ENCODE measurements around the gene ZCWPW2. TPM values are rescaled to one million over a fixed set of nuclear protein-coding genes. Genes with fewer than 3 reads are reported as not detected.

The ZCWPW2 gene
- total RNA-seq, 4 donors from 2014 or later = 0.55 to 1.6 (median 1.3) TPM; not detected in 1

GRCh38 chr3:28334552-28334951 is 14.0 kb upstream of the ZCWPW2 start:
- H3K9me3 ChIP-seq = no peaks in the 10 kb centered on the region
- TF ChIP-seq, protein P1, sequence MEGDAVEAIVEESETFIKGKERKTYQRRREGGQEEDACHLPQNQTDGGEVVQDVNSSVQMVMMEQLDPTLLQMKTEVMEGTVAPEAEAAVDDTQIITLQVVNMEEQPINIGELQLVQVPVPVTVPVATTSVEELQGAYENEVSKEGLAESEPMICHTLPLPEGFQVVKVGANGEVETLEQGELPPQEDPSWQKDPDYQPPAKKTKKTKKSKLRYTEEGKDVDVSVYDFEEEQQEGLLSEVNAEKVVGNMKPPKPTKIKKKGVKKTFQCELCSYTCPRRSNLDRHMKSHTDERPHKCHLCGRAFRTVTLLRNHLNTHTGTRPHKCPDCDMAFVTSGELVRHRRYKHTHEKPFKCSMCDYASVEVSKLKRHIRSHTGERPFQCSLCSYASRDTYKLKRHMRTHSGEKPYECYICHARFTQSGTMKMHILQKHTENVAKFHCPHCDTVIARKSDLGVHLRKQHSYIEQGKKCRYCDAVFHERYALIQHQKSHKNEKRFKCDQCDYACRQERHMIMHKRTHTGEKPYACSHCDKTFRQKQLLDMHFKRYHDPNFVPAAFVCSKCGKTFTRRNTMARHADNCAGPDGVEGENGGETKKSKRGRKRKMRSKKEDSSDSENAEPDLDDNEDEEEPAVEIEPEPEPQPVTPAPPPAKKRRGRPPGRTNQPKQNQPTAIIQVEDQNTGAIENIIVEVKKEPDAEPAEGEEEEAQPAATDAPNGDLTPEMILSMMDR (IDR thresholded peaks at IDR 0.05 in 4 of 5, conservative IDR thresholded peaks at IDR 0.05 in 1 of 5) = no peak
- no peak for TF ChIP-seq POLR2A (IDR thresholded peaks at IDR 0.05)
- no peak overlapping the region for H3K4me3 ChIP-seq
- H3K36me3 ChIP-seq = peaks cover 0 to 48% of the 10 kb centered on the region in 2 donors
- intact Hi-C loops (cut with DNase I; ENCODE audit: low total_unique reads) (no loop called here), in situ Hi-C loops (cut with MboI; ENCODE audit: low sequenced_read_pairs in 4 of 4) (no loop called here)
- DNase-seq (no peak), ATAC-seq (no peak)
- H3K27me3 ChIP-seq = no peaks in the 10 kb centered on the region
- H3K4me1 ChIP-seq = no peaks in the 10 kb centered on the region
- no peak overlapping the region for H3K27ac ChIP-seq

DNA sequence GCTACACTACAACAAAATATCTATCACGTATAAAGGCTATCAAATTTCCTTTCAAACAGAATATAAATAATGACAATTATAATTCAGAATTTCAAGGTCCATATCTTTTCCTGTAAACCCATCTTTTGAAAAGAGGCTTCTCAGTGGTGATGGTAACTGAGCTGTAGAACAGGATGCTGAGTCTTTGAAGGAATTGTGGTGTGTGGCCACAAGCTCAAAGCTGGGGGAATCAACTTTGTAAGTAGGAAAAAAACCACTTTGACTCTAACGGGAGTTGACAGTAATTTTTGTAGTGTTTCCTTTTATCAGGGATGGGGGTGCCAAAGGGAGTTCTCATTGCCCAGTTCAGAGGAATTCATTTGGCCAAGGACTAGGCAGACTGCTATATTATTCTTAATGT is 13.3 kb upstream of the ZCWPW2 start:
- Histone ChIP-seq H3K4me3 (no peak overlapping the region), H3K27ac (no peak overlapping the region), H3K27me3 (no peaks in the 10 kb centered on the region), H3K36me3 (peaks cover 0 to 49% of the 10 kb centered on the region in 2 donors), H3K4me1 (no peaks in the 10 kb centered on the region), H3K9me3 (no peaks in the 10 kb centered on the region)
- DNase-seq (no peak), ATAC-seq (no peak)
- in situ Hi-C loops (cut with MboI; ENCODE audit: low sequenced_read_pairs in 4 of 4) = no loop called here
- TF ChIP-seq, protein P1 (IDR thresholded peaks at IDR 0.05 in 4 of 5, conservative IDR thresholded peaks at IDR 0.05 in 1 of 5) = no peak
- TF ChIP-seq POLR2A (IDR thresholded peaks at IDR 0.05) = no peak
- intact Hi-C loops (cut with DNase I; ENCODE audit: low total_unique reads) = no loop called here

DNA sequence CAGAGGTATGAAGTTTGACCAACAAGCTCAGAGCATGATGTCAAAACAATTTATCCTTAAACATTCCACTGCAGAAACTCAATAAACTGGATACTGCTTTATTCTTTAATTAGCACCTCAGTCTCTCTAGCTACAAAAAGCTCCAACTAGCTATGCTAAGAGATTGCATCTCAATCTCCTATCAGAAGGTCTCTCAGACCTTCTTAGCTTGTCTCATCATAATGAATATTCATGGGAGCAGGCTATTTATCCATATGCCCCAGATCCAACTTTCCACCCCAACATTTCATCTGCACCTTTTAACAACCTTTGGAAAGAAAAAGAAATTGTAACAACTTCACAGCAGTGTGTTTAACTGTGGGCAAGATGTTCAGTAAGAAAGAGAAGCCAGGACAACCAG is 11.3 kb upstream of the ZCWPW2 start:
- Histone ChIP-seq H3K36me3 (peaks cover 0 to 38% of the 10 kb centered on the region in 2 donors), H3K9me3 (no peaks in the 10 kb centered on the region), H3K27me3 (no peaks in the 10 kb centered on the region), H3K27ac (no peak overlapping the region), H3K4me3 (no peak overlapping the region), H3K4me1 (peaks cover 0 to 2% of the 10 kb centered on the region in 2 donors)
- no peak for DNase-seq
- TF ChIP-seq, protein P1 (IDR thresholded peaks at IDR 0.05 in 4 of 5, conservative IDR thresholded peaks at IDR 0.05 in 1 of 5) = no peak
- TF ChIP-seq POLR2A (IDR thresholded peaks at IDR 0.05) = no peak
- intact Hi-C loops (cut with DNase I; ENCODE audit: low total_unique reads) = no loop called here
- in situ Hi-C loops (cut with MboI; ENCODE audit: low sequenced_read_pairs in 4 of 4) = no loop called here
- no peak for ATAC-seq

GRCh38 chr3:28343144-28343543 is 5.4 kb upstream of the ZCWPW2 start:
- no peak for ATAC-seq
- in situ Hi-C loops (cut with MboI; ENCODE audit: low sequenced_read_pairs in 4 of 4) (no loop called here), intact Hi-C loops (cut with DNase I; ENCODE audit: low total_unique reads) (loop anchor here (10.0 kb wide), 1 partner anchor 942 kb away; the partner anchor contains the start of gene RBMS3)
- no peak for DNase-seq
- Histone ChIP-seq H3K4me1 (peaks cover 42 to 44% of the 10 kb centered on the region in 2 donors), H3K27ac (no peak overlapping the region), H3K27me3 (no peaks in the 10 kb centered on the region), H3K4me3 (no peak overlapping the region), H3K36me3 (peaks cover 0 to 16% of the 10 kb centered on the region in 2 donors), H3K9me3 (no peaks in the 10 kb centered on the region)
- TF ChIP-seq, protein P1 (IDR thresholded peaks at IDR 0.05 in 4 of 5, conservative IDR thresholded peaks at IDR 0.05 in 1 of 5) = no peak
- no peak for TF ChIP-seq POLR2A (IDR thresholded peaks at IDR 0.05)

- Histone ChIP-seq H3K27me3 (no peaks in the 10 kb centered on the region), H3K9me3 (no peaks in the 10 kb centered on the region), H3K36me3 (no peaks in the 10 kb centered on the region), H3K4me1 (peaks cover 53% of the 10 kb centered on the region in 2 donors), H3K4me3 (no peak overlapping the region), H3K27ac (no peak overlapping the region)
- ATAC-seq (no peak), DNase-seq (no peak)
- intact Hi-C loops (cut with DNase I; ENCODE audit: low total_unique reads) (loop anchor here (5.0 to 10.0 kb wide), 2 partner anchors 939 to 1297 kb away; partner anchors contain the start of gene RBMS3), in situ Hi-C loops (cut with MboI; ENCODE audit: low sequenced_read_pairs in 4 of 4) (no loop called here)
- TF ChIP-seq POLR2A (IDR thresholded peaks at IDR 0.05) = no peak
- TF ChIP-seq, protein P1 (IDR thresholded peaks at IDR 0.05 in 4 of 5, conservative IDR thresholded peaks at IDR 0.05 in 1 of 5) = no peak
Measured at GRCh38 chr3:28345690-28346089, 2.8 kb upstream of the ZCWPW2 start.
